Neutrophil (primary cell): ENCODE measurements around the gene DIPK1B.

Experiments used
- H3K27ac ChIP-seq: fragments of 200-600 bp; sonication (generic); 2 replicates; pipeline ENCODE4 v1.5.1; 2016; ENCODE audit warnings: mild to moderate bottlenecking, moderate library complexity
- H3K27me3 ChIP-seq: fragments of 200-600 bp; sonication (generic); 2 replicates; pipeline ENCODE4 v1.6.0; 2016; ENCODE audit warnings: mild to moderate bottlenecking
- H3K36me3 ChIP-seq: fragments of 200-600 bp; sonication (generic); 2 replicates; pipeline ENCODE4 v1.5.1; 2017
- H3K4me1 ChIP-seq, 2 experiments: fragments of 200-600 bp in 1 of 2; sonication (generic) in 1 of 2; 1 replicate in 1 of 2; 2 replicates in 1 of 2; pipeline versions ENCODE4 v1.5.1 to v1.6.1; 2013 to 2016; ENCODE audit warnings: low read depth in 1 of 2, low read length in 1 of 2, mild to moderate bottlenecking in 1 of 2, moderate library complexity in 1 of 2; ENCODE audit not compliant: control insufficient read depth in 1 of 2, insufficient read depth in 1 of 2
- H3K4me3 ChIP-seq, 2 experiments: fragments of 200-600 bp in 1 of 2; sonication (generic) in 1 of 2; 1 replicate in 1 of 2; 2 replicates in 1 of 2; pipeline ENCODE4 v1.5.1; 2013 to 2016; ENCODE audit warnings: low read depth in 1 of 2, low read length in 1 of 2, mild to moderate bottlenecking in 1 of 2, moderate library complexity in 1 of 2
- H3K9me3 ChIP-seq: fragments of 200-600 bp; sonication (generic); 2 replicates; pipeline ENCODE4 v1.5.1; 2016
- CTCF ChIP-seq: fragments of 200-600 bp; sonication (generic); IDR thresholded peaks from 2 replicates; pipeline ENCODE4 v1.5.1; 2016; ENCODE audit warnings: antibody characterized with exemption

Gene DIPK1B

DNA sequence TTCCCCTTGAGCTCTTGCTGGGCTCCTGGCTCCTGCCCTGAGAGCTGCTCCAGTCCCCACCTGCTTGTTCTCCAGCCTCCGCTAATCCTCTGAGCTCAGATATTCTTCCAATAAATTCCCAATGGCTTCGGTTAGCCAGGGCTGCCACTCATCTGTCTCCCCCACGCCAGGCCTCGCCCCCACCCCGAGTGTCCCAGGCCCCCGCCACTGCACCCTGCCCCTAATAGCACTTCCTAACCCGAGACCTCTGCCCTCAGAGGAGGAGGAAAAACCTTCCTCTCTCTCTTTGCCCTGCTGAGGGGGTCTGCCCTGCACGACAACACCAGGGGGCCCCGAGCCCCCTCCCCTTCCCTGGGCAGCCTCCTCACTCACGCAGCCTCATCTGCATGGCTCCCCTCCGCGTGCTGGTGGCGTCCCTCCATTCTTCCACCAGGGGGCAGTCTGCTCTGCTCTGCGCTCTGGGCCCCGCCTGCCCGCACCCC lies 57.4 kb downstream of the DIPK1B start:
- H3K4me3 ChIP-seq = no peak overlapping the region
- H3K27me3 ChIP-seq = peaks cover 26% of the 10 kb centered on the region
- TF ChIP-seq CTCF = peak; percentile 46
- H3K9me3 ChIP-seq = peaks cover 3% of the 10 kb centered on the region
- no peaks in the 10 kb centered on the region for H3K4me1 ChIP-seq
- no peaks in the 10 kb centered on the region for H3K36me3 ChIP-seq
- H3K27ac ChIP-seq = no peak overlapping the region

DNA sequence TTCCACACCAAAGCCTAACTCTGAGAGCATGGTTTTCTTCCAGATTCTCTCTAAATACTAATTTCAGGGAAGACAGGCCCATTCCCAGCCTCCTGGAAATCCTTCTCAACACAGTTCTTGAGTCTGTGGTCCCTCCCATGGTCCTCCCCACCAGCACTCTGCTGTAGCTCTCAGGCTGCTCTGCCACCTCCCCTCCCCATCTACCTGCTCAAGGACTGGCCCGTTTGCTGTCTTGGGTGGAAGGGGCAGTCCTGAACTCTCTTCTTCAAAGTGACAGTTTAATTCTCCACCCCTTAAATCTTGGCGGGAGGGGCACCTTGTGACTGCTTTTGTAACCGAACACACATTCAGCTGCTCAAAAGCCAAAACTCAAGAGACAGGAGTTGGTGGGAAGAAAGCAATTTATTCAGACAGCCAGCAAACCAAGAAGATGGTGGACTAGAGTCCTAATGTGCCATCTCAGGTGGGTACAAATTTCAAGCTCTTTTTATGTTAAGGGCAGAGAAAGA lies 59.6 kb downstream of the DIPK1B start:
- Histone ChIP-seq H3K4me1 (no peaks in the 10 kb centered on the region), H3K9me3 (peaks cover 3% of the 10 kb centered on the region), H3K27ac (no peak overlapping the region), H3K36me3 (no peaks in the 10 kb centered on the region), H3K4me3 (no peak overlapping the region), H3K27me3 (peaks cover 25% of the 10 kb centered on the region)
- TF ChIP-seq CTCF = no peak

GRCh38 chr9:136773386-136774044 lies 61.1 kb downstream of the DIPK1B start:
- Histone ChIP-seq H3K4me3 (no peak overlapping the region), H3K9me3 (peaks cover 3% of the 10 kb centered on the region), H3K27me3 (peaks cover 25% of the 10 kb centered on the region), H3K27ac (no peak overlapping the region), H3K36me3 (no peaks in the 10 kb centered on the region), H3K4me1 (no peaks in the 10 kb centered on the region)
- TF ChIP-seq CTCF = no peak
